SJSA1 (cell line): ENCODE results near the gene MYH16. TPM values are rescaled to one million over a fixed set of nuclear protein-coding genes. Genes with fewer than 3 reads are reported as not detected.
"Not testable (repeated sequence)": the region's sequence is repeated elsewhere in the genome, so short reads cannot be mapped to it uniquely, and the experiment has no call there.

Experiments used
- DNase-seq, 2 experiments: peaks; one replicate each; pipeline ENCODE4 v3.0.0-alpha.2; 2015 to 2020; ENCODE audit warnings: low spot score in 2 of 2, low read depth in 1 of 2
- H3K27ac ChIP-seq: fragments of 250-450 bp; sonication (Bioruptor Pico); 2 replicates; pipeline ENCODE4 v1.5.1; 2020; ENCODE audit warnings: mild to moderate bottlenecking, moderate library complexity
- H3K27me3 ChIP-seq: fragments of 250-450 bp; sonication (Bioruptor Pico); replicated peaks from 2 replicates; pipeline ENCODE4 v1.5.1; 2020; ENCODE audit warnings: mild to moderate bottlenecking, moderate library complexity
- H3K36me3 ChIP-seq: fragments of 250-450 bp; sonication (Bioruptor Pico); 2 replicates; pipeline ENCODE4 v1.5.1; 2020; ENCODE audit warnings: mild to moderate bottlenecking
- H3K4me1 ChIP-seq: fragments of 250-450 bp; sonication (Bioruptor Pico); replicated peaks from 2 replicates; pipeline ENCODE4 v1.6.1; 2021; ENCODE audit warnings: mild to moderate bottlenecking
- H3K4me3 ChIP-seq: fragments of 250-450 bp; sonication (Bioruptor Pico); 2 replicates; pipeline ENCODE4 v1.5.1; 2020; ENCODE audit warnings: mild to moderate bottlenecking
- H3K9me3 ChIP-seq: fragments of 250-450 bp; sonication (Bioruptor Pico); replicated peaks from 2 replicates; pipeline ENCODE4 v1.5.1; 2020; ENCODE audit warnings: mild to moderate bottlenecking
- total RNA-seq: library from RNA; depleted of rRNA; stranded (reverse); fragments of >200 nt; shearing (Covaris generic); gene quantifications from 2 replicates; pipeline ENCODE4 v1.2.3, GENCODE V29; 2014

MYH16 gene
- total RNA-seq, 1 experiment from 2014 or later = not detected

DNA sequence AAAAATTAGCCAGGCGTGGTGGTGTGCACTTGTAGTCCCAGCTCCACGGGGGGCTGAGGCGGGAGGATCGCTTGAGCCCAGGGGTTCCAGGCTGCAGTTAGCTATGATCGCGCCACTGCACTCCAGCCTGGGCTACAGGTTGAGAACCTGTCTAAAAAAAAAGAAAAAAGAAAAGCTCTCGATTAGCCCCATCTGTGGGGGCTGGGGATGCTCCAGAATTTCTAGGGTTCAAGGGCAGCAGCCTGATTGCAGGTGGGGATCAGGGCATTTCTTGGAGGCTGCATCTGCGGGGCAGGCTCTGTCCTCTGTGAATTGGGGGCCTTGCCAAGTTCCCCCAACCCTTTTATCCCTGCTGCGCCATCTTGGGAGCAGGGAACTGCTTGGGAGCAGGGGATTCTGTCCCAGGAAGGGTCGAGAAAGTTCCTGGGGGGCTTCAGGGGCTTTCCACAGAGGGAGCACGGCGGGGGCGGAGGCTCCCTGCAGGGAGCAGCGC, 52.4 kb downstream of the MYH16 start:
- H3K4me3 ChIP-seq = peak overlapping the region; percentile 81
- H3K36me3 ChIP-seq = peaks cover 17% of the 10 kb centered on the region
- no peaks in the 10 kb centered on the region for H3K27me3 ChIP-seq
- peaks cover 9% of the 10 kb centered on the region for H3K4me1 ChIP-seq
- no peaks in the 10 kb centered on the region for H3K9me3 ChIP-seq
- H3K27ac ChIP-seq = peak overlapping the region; percentile 3; the same call in 1 of the 2 replicates
- DNase-seq = no peak

DNA sequence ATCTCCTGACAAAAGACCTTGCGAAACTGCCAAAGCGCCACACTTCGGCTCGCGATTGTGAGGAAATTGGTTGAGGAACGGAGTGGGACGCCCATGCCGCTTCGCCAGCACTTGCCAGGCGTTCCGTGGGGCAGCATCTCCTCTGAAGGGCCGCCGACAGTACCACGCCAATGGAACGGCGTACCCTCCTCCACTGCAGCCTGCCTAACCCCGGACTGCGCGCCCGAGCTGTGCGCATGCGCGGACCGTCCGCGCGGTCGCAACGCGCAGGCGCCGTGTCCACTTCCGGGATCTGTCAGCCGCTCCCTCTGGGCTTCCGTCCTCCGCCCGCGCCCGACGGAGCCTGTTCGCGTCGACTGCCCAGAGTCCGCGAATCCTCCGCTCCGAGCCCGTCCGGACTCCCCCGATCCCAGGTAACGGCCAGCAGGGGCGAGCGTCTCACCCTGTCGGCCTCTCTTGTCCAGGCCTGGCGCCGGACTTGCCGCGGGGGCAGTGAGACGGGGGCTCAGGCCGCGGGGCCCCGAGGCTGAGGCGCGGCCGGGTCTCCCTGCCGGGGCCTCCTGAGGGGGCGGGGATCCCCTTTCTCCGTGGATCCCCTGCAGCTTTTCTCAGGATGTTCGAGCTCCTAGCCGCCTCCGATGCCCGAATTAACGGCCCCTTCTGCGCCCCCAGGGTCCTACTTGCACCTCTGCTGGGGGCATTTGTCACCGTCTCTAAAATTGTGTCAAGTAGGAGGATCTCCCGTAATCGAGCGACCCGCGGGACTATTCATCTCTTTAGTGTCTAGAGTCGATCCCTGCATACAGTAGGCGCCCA, 53.2 kb downstream of the MYH16 start, which contains the start of gene ARPC1A:
Gene ARPC1A (plus strand): TSS at position 307 of the 816 bp plus-strand sequence. CDS start 7,456 bp downstream, outside the sequence.
- peak; percentile 91 to 92 for DNase-seq
- peaks cover 17% of the 10 kb centered on the region for H3K4me1 ChIP-seq
- peaks cover 22% of the 10 kb centered on the region for H3K36me3 ChIP-seq
- peak within 1 kb of the TSS; percentile 81 for H3K4me3 ChIP-seq
- H3K27ac ChIP-seq = peak within 1 kb of the TSS; percentile 52
- no peaks in the 10 kb centered on the region for H3K9me3 ChIP-seq
- no peaks in the 10 kb centered on the region for H3K27me3 ChIP-seq

DNA sequence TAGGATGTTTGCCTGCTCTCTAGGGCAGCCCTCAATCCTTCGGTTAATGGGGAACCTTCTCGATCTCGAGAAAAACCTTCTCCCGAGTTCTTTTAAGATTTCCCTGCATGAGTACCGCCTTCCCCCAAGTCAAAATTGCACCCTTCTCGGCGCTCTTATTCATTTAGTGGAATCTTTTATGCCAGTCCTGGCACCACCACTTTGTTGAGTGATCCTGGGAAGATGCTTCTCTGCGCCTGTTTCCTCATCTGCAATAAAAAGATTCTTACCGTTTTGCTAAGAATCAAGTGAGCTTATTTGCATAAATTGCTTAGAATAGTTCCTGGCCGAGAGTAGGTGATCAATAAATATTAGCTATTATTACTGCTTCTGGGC, 53.8 kb downstream of the MYH16 start:
- H3K4me1 ChIP-seq = peaks cover 21% of the 10 kb centered on the region
- H3K27me3 ChIP-seq = no peaks in the 10 kb centered on the region
- no peaks in the 10 kb centered on the region for H3K9me3 ChIP-seq
- peak overlapping the region; percentile 52; the same call in 1 of the 2 replicates for H3K27ac ChIP-seq
- H3K4me3 ChIP-seq = peak overlapping the region; percentile 81
- DNase-seq = no peak
- H3K36me3 ChIP-seq = peaks cover 23% of the 10 kb centered on the region

DNA sequence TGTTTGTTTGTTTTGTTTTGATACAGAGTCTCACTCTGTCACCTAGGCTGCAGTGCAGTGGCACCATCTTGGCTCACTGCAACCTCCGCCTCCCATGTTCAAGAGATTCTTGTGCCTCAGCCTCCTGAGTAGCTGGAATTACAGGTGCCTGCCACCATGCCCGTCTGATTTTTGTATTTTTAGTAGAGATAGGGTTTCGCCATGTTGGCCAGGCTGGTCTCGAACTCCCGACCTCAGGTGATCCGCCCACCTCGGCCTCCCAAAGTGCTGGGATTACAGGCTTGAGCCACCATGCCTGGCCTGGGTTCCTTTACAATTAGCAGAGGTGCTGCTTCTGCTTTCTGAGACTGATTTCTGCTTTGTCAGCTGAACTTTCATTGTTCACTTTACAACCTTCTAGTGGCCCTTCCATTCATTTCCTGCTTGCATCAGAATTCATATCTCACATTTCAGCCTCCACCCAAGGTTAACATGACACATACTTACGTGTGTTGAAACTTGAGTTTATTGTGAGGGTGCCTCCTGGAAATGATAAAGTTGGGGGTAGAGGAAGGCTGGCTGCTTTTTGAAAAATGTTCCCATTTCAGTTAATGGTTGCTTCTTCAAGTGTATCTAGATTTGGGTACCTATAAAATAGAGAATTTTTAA, 57.8 kb downstream of the MYH16 start:
- H3K36me3 ChIP-seq = peaks cover 54% of the 10 kb centered on the region
- H3K9me3 ChIP-seq, H3K27me3 ChIP-seq, H3K4me3 ChIP-seq: not testable (repeated sequence)
- peak overlapping the region; percentile 30 for H3K27ac ChIP-seq
- peak in 1 of 2 experiments; percentile 32 for DNase-seq
- H3K4me1 ChIP-seq = peaks cover 17% of the 10 kb centered on the region

DNA sequence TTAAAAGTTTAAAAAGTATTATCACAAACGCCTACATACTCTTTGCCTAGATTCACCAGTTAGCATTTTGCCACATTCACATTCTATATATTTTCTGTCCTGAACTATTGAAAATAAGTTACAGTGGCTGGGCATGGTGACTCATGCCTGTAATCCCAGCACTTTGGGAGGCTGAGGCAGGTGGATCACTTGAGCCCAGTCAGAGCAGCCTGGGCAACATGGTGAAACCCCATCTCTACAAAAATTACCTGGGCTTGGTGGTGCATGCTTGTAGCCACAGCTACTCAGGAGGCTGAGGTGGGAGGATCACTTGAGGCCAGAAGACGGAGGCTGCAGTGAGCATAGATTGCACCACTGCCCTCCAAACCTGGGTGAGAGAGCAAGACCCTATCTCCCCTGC, 58.4 kb downstream of the MYH16 start:
- Histone ChIP-seq H3K36me3 (peaks cover 53% of the 10 kb centered on the region), H3K27me3 (no peaks in the 10 kb centered on the region), H3K27ac (peak overlapping the region; percentile 11; the same call in 1 of the 2 replicates), H3K4me1 (peaks cover 17% of the 10 kb centered on the region), H3K9me3 (no peaks in the 10 kb centered on the region), H3K4me3 (no peak overlapping the region)
- DNase-seq = no peak

DNA sequence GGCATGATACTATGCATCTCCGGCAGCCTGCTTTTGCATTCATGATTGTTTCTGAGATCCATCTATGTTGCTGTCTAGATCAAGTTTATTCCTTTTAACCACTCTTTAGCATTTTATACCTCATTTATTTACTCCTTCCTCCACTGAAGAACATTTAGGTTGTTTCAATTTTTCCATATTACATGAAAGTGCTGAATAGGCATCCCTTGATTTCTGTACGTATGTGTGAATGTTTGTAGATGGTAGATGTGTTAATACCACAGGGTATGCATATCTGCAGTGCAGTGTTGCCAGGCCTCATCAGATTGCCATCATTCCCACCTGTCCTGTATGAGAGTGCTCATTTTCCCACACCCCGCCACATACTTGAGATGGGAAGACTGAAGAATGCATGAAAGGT, 67.0 kb downstream of the MYH16 start:
- no peak overlapping the region for H3K4me3 ChIP-seq
- DNase-seq = no peak
- H3K36me3 ChIP-seq = peaks cover 90% of the 10 kb centered on the region
- H3K9me3 ChIP-seq = no peaks in the 10 kb centered on the region
- no peaks in the 10 kb centered on the region for H3K27me3 ChIP-seq
- H3K27ac ChIP-seq = no peak overlapping the region
- H3K4me1 ChIP-seq = peaks cover 8% of the 10 kb centered on the region; the same call in 1 of the 2 replicates

DNA sequence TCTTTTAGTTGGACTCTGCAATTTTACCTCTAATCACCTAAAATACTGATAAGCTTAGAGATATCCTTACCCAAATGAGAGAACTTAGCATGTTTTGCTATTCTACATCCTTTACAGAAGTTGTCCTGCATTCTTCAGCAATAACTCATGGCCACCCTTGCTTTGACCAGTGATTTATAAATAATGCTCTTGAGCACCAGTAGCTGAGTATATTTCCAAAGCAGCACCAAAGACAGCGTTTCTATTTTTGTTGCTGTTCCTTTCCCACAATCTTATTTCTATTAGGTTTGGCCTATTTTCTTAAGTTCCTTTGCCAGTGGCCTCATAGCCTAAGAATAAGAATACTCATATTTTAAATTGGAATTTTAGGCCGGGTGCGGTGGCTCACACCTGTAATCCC, 68.0 kb downstream of the MYH16 start:
- no peak for DNase-seq
- no peaks in the 10 kb centered on the region for H3K9me3 ChIP-seq
- H3K27ac ChIP-seq = no peak overlapping the region
- H3K4me1 ChIP-seq = peaks cover 8% of the 10 kb centered on the region; the same call in 1 of the 2 replicates
- peaks cover 84% of the 10 kb centered on the region for H3K36me3 ChIP-seq
- no peaks in the 10 kb centered on the region for H3K27me3 ChIP-seq
- H3K4me3 ChIP-seq = no peak overlapping the region

DNA sequence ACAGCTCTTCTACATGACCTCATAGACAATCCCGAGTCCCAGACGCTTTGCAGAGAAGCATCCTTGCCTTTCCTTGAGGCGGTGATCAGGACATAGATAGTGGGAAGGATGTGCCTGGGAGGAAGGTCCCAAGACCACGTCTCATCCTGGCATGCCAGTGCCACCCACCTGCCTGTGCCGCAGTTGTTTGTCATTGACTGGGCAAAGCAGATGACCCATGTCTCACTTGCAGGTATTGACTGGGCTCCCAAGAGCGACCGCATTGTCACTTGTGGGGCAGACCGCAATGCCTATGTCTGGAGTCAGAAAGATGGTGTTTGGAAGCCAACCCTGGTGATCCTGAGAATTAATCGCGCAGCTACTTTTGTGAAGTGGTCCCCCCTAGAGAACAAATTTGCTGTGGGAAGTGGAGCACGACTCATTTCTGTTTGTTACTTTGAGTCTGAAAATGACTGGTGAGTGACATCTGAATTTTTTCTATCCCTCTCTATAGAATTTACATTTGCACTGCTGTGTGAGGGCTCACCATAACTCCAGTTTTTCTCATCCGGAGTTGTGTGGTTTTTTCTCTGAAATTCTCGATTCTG, 71.5 kb downstream of the MYH16 start:
- DNase-seq = no peak
- Histone ChIP-seq H3K4me3 (no peak overlapping the region), H3K27me3 (no peaks in the 10 kb centered on the region; the same call in 1 of the 2 replicates), H3K9me3 (no peaks in the 10 kb centered on the region), H3K4me1 (peaks cover 8% of the 10 kb centered on the region; the same call in 1 of the 2 replicates), H3K36me3 (peaks cover 91% of the 10 kb centered on the region), H3K27ac (no peak overlapping the region)

DNA sequence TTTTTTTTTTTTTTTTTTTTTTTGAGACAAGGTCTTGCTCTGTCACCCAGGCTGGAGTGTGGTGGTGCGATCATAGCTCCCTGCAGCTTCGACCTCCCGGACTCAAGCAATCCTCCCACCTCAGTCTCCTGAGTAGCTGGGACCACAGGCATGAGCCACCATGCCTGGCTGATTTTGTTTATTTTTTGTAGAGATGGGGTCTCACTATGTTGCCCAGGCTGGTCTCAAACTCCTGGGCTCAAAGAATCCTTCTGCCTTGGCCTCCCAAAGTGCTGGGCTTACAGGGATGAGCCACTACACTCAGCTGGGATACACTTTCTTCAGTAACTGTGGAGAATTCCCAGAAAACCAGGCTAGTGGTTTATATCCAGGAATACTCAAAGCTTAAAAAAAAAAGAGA, 78.0 kb downstream of the MYH16 start:
- H3K27ac ChIP-seq, H3K4me3 ChIP-seq, DNase-seq, H3K27me3 ChIP-seq, H3K9me3 ChIP-seq, H3K4me1 ChIP-seq: not testable (repeated sequence)
- H3K36me3 ChIP-seq = peaks cover 95% of the 10 kb centered on the region

DNA sequence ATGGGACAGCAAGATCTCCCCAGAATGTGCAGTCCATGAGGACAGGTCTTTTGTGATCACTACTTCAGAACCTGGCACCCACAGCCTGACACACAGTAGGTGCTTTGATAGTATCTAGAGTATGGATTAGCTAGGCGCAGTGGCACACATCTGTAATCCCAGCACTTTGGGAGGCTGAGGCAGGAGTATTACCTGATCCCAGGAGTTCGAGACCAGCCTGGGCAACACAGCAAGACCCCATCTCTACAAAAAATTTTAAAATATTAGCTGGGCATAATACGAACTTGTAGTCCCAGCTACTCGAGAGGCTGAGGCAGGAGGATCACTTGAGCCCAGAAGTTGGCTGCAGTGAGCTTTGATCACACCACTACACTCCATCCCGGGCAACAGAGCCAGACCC, 79.6 kb downstream of the MYH16 start:
- Histone ChIP-seq H3K27me3 (no peaks in the 10 kb centered on the region; the same call in 1 of the 2 replicates), H3K36me3 (peaks cover 95% of the 10 kb centered on the region), H3K4me3 (no peak overlapping the region), H3K4me1 (no peaks in the 10 kb centered on the region), H3K27ac (no peak overlapping the region), H3K9me3 (no peaks in the 10 kb centered on the region)
- no peak for DNase-seq

DNA sequence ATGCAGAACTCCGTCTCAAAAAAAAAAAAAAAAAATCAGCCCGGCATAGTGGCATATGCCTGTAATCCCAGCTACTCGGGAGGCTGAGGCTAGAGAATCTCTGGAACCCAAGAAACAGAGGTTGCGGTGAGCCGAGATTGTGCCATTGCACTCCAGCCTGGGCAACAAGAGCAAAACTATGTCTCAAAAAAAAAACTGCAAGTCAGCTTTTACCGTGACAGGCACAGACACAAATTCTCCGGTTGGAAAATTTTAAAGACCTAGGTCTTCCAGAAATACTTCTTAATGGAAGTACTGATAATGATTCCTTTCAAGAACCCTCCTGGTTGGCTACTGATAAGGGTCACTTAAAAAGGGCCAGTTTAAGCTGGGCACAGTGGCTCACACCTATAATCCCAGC, 82.5 kb downstream of the MYH16 start:
- Histone ChIP-seq H3K4me3 (no peak overlapping the region), H3K4me1 (no peaks in the 10 kb centered on the region), H3K9me3 (no peaks in the 10 kb centered on the region), H3K27ac (no peak overlapping the region), H3K36me3 (peaks cover 95% of the 10 kb centered on the region), H3K27me3 (no peaks in the 10 kb centered on the region)
- no peak for DNase-seq

DNA sequence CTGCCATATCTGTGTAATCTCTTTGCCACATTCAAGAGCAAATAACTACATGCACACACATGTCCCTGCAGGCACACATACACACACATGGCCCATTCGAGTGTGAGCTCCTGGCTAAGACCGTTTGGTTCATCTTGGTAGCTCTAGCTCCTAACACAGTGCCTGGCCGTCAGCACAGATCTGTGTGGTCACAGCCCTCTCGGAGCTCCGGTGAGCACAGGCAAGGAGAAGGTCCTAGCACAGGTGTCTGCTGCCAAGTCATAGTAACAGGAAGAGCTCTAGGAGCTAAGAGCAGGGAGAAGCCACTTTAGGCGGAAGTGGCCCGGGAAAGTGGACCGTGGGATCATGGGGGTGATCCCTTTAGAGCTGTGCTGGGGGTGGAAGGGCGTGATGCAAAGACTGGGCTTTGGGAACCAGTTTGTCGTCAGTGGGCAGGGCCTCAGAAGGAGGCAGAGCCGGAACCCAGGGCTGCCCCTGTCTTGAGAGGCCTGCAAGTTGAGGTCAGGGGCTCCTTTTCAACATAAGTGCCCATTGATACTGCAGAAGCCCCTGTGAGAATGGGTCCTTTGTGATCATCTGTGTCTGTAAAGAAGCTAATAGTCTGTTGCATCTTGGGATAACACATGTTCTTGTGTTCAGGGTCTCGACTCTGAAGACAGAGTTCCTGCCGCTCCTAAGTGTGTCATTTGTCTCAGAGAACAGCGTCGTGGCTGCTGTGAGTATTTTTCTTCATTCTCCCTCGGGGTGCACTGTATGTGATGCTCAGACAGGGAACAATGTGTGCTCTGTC, 85.3 kb downstream of the MYH16 start:
- H3K9me3 ChIP-seq = no peaks in the 10 kb centered on the region
- peaks cover 13% of the 10 kb centered on the region for H3K4me1 ChIP-seq
- no peak for DNase-seq
- peaks cover 86% of the 10 kb centered on the region for H3K36me3 ChIP-seq
- H3K27me3 ChIP-seq = no peaks in the 10 kb centered on the region
- H3K27ac ChIP-seq = no peak overlapping the region
- H3K4me3 ChIP-seq = no peak overlapping the region

DNA sequence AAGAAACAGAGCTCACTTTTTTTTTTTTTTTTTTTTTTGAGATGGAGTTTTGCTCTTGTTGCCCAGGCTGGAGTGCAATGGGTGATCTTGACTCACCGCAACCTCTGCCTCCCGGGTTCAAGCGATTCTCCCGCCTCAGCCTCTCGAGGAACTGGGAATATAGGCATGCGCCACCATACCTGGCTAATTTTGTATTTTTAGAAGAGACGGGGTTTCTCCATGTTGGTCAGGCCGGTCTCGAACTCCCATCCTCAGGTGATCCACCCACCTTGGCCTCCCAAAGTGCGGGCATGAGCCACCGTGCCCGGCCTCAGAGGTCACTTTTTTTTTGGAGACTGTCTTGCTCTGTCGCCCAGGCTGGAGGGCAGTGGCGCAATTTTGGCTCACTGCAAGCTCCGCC, 85.9 kb downstream of the MYH16 start:
- peaks cover 20% of the 10 kb centered on the region for H3K4me1 ChIP-seq
- DNase-seq, H3K27me3 ChIP-seq, H3K4me3 ChIP-seq, H3K9me3 ChIP-seq, H3K27ac ChIP-seq: not testable (repeated sequence)
- peaks cover 84% of the 10 kb centered on the region for H3K36me3 ChIP-seq
